Panc1 (cell line): ENCODE data around the gene LAMC3. TPM values are rescaled to one million over a fixed set of nuclear protein-coding genes. Genes with fewer than 3 reads are reported as not detected.

Source experiments
- ATAC-seq: fragments of 200-7000 bp; cut with Tn5 transposase; 2 replicates; pipeline ENCODE4 v1.9.1; 2020; ENCODE audit warnings: mild to moderate bottlenecking, moderate library complexity
- BruUV-seq: library from RNA; stranded (reverse); fragments of 400-500 nt; replicated peaks from 2 replicates; lab custom pipeline; 2021; lab: Mats Ljungman, UMichigan
- CTCF ChIA-PET: fragments of 300-600 bp; sonication (Branson Sonifier 250); formaldehyde crosslinking; loops from one replicate; lab custom pipeline; 2022; ENCODE audit warnings: antibody characterized with exemption; lab: Charles Lee
- POLR2A ChIA-PET: fragments of 300-600 bp; sonication (Branson Sonifier 250); formaldehyde crosslinking; loops from one replicate; lab custom pipeline; 2022; ENCODE audit warnings: antibody characterized with exemption; lab: Charles Lee
- DNase-seq: peaks from one replicate; pipeline ENCODE4 v3.0.0-alpha.2; 2010; ENCODE audit warnings: low read depth, low spot score
- H3K27ac ChIP-seq: 2 replicates; pipeline ENCODE4 v1.5.1; 2011; ENCODE audit warnings: mild to moderate bottlenecking, low read length, inconsistent platforms
- H3K27me3 ChIP-seq: fragments of 200-500 bp; sonication (Bioruptor generic); 2 replicates; pipeline ENCODE4 v1.6.0; 2014; ENCODE audit warnings: low read length, inconsistent platforms; ENCODE audit not compliant: control insufficient read depth, insufficient read depth
- H3K36me3 ChIP-seq: fragments of 200-500 bp; sonication (Bioruptor generic); 2 replicates; pipeline ENCODE4 v1.5.1; 2014; ENCODE audit warnings: inconsistent platforms, mild to moderate bottlenecking, low read length, moderate library complexity; ENCODE audit not compliant: control insufficient read depth, insufficient read depth
- H3K4me1 ChIP-seq: 2 replicates; pipeline ENCODE4 v1.5.1; 2011; ENCODE audit warnings: inconsistent platforms, mild to moderate bottlenecking, low read length, moderate library complexity; ENCODE audit not compliant: control insufficient read depth, insufficient read depth
- H3K4me3 ChIP-seq, 2 experiments: 2 replicates each; pipeline ENCODE4 v1.5.1; 2011 to 2012; ENCODE audit warnings: low read depth in 2 of 2, low read length in 2 of 2, mild to moderate bottlenecking in 2 of 2, inconsistent platforms in 1 of 2, moderate library complexity in 1 of 2
- H3K9me3 ChIP-seq: fragments of 200-500 bp; sonication (Bioruptor generic); 2 replicates; pipeline ENCODE4 v1.5.1; 2014; ENCODE audit warnings: low read depth, mild to moderate bottlenecking, inconsistent platforms, low read length, moderate library complexity; ENCODE audit not compliant: control insufficient read depth, insufficient read depth
- CTCF ChIP-seq: fragments of 450-650 bp; IDR thresholded peaks from 2 replicates; pipeline ENCODE4 v1.5.1; 2017; ENCODE audit warnings: mild to moderate bottlenecking
- POLR2AphosphoS5 ChIP-seq: IDR thresholded peaks from 2 replicates; pipeline ENCODE4 v1.6.1; 2012; ENCODE audit warnings: mild to moderate bottlenecking, low read depth, low read length, moderate library complexity
- SIN3A ChIP-seq: IDR thresholded peaks from 2 replicates; pipeline ENCODE4 v1.6.1; 2012; ENCODE audit warnings: low read depth, mild to moderate bottlenecking, low read length, moderate library complexity, borderline replicate concordance; ENCODE audit not compliant: insufficient read depth
- TCF7L2 ChIP-seq: IDR thresholded peaks from 2 replicates; pipeline ENCODE4 v1.6.1; 2011; ENCODE audit warnings: mild to moderate bottlenecking, low read depth, low read length, inconsistent platforms
- in situ Hi-C: cut with HindIII; loops from 2 replicates; pipeline ENCODE4 v1.10.0; 2016; ENCODE audit warnings: low sequenced_read_pairs, low pct_unique_long_range_greater_than_20kb
- intact Hi-C: fragments of 100-400 bp; cut with micrococcal nuclease; formaldehyde crosslinking; loops from one replicate; pipeline ENCODE4 v1.10.0; 2022; ENCODE audit not compliant: unreplicated experiment
- total RNA-seq: library from RNA; stranded (reverse); gene quantifications from one replicate; pipeline ENCODE4 v1.2.1, GENCODE V29; 2021; ENCODE audit not compliant: unreplicated experiment
- TF ChIP-seq, protein P1 (sequence below), 2 experiments: IDR thresholded peaks; 2 replicates each; pipeline ENCODE4 v1.6.1; 2011 to 2012; ENCODE audit warnings: low read depth in 2 of 2, control low read depth in 1 of 2, low read length in 1 of 2, mild to moderate bottlenecking in 1 of 2, moderate library complexity in 1 of 2; ENCODE audit not compliant: insufficient read depth in 1 of 2

Gene LAMC3
- total RNA-seq, 1 experiment from 2014 or later = 16.4 TPM

GRCh38 chr9:131011274-131012022, 2.5 kb downstream of the LAMC3 start:
- in situ Hi-C loops = no loop called here
- Histone ChIP-seq H3K27me3 (no peaks in the 10 kb centered on the region), H3K9me3 (no peaks in the 10 kb centered on the region), H3K27ac (no peak overlapping the region), H3K36me3 (no peaks in the 10 kb centered on the region), H3K4me3 (no peak overlapping the region), H3K4me1 (no peaks in the 10 kb centered on the region)
- no TSS peak for BruUV-seq
- TF ChIP-seq TCF7L2 = no peak
- TF ChIP-seq SIN3A = no peak
- TF ChIP-seq, protein P1, sequence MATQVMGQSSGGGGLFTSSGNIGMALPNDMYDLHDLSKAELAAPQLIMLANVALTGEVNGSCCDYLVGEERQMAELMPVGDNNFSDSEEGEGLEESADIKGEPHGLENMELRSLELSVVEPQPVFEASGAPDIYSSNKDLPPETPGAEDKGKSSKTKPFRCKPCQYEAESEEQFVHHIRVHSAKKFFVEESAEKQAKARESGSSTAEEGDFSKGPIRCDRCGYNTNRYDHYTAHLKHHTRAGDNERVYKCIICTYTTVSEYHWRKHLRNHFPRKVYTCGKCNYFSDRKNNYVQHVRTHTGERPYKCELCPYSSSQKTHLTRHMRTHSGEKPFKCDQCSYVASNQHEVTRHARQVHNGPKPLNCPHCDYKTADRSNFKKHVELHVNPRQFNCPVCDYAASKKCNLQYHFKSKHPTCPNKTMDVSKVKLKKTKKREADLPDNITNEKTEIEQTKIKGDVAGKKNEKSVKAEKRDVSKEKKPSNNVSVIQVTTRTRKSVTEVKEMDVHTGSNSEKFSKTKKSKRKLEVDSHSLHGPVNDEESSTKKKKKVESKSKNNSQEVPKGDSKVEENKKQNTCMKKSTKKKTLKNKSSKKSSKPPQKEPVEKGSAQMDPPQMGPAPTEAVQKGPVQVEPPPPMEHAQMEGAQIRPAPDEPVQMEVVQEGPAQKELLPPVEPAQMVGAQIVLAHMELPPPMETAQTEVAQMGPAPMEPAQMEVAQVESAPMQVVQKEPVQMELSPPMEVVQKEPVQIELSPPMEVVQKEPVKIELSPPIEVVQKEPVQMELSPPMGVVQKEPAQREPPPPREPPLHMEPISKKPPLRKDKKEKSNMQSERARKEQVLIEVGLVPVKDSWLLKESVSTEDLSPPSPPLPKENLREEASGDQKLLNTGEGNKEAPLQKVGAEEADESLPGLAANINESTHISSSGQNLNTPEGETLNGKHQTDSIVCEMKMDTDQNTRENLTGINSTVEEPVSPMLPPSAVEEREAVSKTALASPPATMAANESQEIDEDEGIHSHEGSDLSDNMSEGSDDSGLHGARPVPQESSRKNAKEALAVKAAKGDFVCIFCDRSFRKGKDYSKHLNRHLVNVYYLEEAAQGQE (IDR thresholded peaks at IDR 0.05; ENCODE audit: insufficient read depth in 1 of 2, low read depth in 2 of 2, low read length in 1 of 2) = no peak
- TF ChIP-seq POLR2AphosphoS5 = no peak
- TF ChIP-seq CTCF = no peak
- ATAC-seq (no peak), DNase-seq (no peak)
- POLR2A ChIA-PET = no interaction called here
- intact Hi-C loops = no loop called here
- CTCF ChIA-PET = interaction anchor here (2.2 kb wide), 1 partner anchor 35 kb away, joined by 8 read pairs; no protein-coding TSS in a partner anchor

GRCh38 chr9:131012023-131012334, 3.0 kb downstream of the LAMC3 start:
- H3K36me3 ChIP-seq = no peaks in the 10 kb centered on the region
- intact Hi-C loops = no loop called here
- no peak overlapping the region for H3K4me3 ChIP-seq
- no peak for TF ChIP-seq POLR2AphosphoS5
- ChIA-PET CTCF (interaction anchor here (2.2 kb wide), 1 partner anchor 34 kb away, joined by 8 read pairs; no protein-coding TSS in a partner anchor), POLR2A (no interaction called here)
- in situ Hi-C loops = no loop called here
- H3K9me3 ChIP-seq = no peaks in the 10 kb centered on the region
- ATAC-seq = no peak
- no peaks in the 10 kb centered on the region for H3K27me3 ChIP-seq
- no TSS peak for BruUV-seq
- no peaks in the 10 kb centered on the region for H3K4me1 ChIP-seq
- no peak for DNase-seq
- no peak overlapping the region for H3K27ac ChIP-seq

DNA sequence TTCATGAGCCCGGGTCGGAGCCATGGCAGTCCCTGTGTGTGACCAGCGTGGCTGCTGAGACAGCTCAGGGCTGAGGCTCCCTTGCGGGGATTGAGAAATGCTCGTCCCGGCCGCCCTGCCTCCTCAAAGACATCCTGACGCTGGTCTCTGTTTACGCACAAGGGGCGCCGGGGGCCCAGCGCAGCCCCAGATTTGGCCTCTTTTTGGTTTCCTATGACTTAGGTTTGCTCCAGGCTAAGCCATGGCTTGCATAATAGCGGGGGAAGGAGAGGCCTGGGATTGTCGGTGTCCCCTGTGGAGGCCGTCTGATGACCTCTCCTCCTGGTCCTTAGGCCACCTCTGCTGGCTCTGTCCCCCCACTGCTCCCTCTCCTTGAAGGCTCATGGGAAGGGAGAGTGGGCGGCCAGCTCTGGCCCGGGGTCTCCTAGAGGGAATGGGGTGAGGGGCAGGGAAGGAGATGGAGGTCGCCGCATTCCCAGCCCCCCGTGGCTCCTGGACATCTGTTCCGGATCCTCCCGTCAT, 3.5 kb downstream of the LAMC3 start:
- no TSS peak for BruUV-seq
- no peaks in the 10 kb centered on the region for H3K27me3 ChIP-seq
- ATAC-seq (no peak), DNase-seq (no peak)
- POLR2A ChIA-PET = no interaction called here
- no peak for TF ChIP-seq SIN3A
- no peak for TF ChIP-seq POLR2AphosphoS5
- TF ChIP-seq, protein P1 (IDR thresholded peaks at IDR 0.05; ENCODE audit: insufficient read depth in 1 of 2, low read depth in 2 of 2, low read length in 1 of 2) = no peak
- TF ChIP-seq CTCF = no peak
- CTCF ChIA-PET = no interaction called here
- H3K4me1 ChIP-seq = no peaks in the 10 kb centered on the region
- no peak overlapping the region for H3K4me3 ChIP-seq
- intact Hi-C loops = no loop called here
- H3K9me3 ChIP-seq = no peaks in the 10 kb centered on the region
- in situ Hi-C loops = no loop called here
- no peak overlapping the region for H3K27ac ChIP-seq
- H3K36me3 ChIP-seq = no peaks in the 10 kb centered on the region
